Tongue (tissue), 2 donors: ENCODE measurements around the gene NIPAL1. TPM values are rescaled to one million over a fixed set of nuclear protein-coding genes. Genes with fewer than 3 reads are reported as not detected.
A peak's percentile ranks its signal among the peaks of the same experiment; 100 is the strongest.
"Not testable (repeated sequence)": the region's sequence is repeated elsewhere in the genome, so short reads cannot be mapped to it uniquely, and the experiment has no call there.

ENCODE experiments used
- DNase-seq: peaks from one replicate; pipeline ENCODE4 v3.0.0-alpha.2; 2015
- total RNA-seq: library from RNA; depleted of rRNA; stranded (reverse); fragments of >200 nt; gene quantifications from one replicate; pipeline ENCODE4 v1.2.3, GENCODE V29; 2014

NIPAL1 gene
- 6.9 TPM for total RNA-seq

DNA sequence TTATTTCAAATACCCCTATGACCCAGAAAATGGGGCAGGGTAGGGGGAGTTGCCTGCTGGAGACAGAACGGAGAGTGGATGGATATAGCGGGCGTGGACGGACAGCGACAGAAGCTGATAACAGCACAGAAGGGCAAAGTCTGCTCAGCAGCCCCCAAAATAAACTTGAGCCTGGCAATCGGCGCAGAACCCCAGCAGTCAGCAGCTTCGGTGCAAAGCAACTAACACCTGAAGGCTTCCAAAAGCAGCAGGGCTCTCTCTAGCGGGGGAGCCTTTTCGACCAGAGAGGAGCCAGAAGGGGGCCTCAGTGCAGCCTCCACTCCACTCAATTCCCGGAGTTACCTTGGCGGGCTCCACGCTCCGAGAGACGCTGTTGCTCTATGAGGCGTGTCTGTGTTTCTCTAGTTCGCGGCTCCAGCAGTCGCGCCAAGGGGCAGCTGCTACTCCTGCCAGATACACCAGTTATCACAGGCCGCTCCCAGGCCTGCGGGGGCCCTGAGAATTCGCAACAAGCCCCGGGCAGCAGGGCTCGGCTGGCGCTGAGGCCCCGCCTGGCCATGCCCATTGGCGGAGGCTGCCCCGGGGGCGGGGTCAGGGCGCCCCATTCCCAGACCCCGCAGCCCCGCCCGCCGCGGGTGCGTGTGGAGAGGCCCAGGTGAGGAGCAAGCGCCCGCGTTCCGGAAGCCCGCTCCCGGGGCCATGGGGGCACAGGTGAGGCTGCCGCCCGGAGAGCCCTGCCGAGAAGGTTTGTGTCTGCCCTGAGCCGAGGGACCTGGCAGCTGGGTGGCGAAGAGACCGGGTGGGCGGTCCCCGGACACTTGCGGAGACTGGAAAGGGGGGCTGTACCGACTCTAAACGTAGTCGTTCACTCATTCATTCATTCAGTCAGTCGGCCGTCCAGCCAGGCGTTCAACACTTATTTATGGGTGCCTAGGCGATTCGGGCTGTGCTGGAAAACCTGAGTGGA is at the start of gene NIPAL1, which contains the start of gene CNGA1:
Gene NIPAL1, plus strand, starts transcription at position 632 of the 967 bp plus-strand sequence. Its CDS starts 68 bp downstream, at position 700.
Gene CNGA1, minus strand, starts transcription at position 541 of the 967 bp plus-strand sequence. CDS start 63,992 bp downstream, outside the sequence.
- peak; percentile 86 for DNase-seq

DNA sequence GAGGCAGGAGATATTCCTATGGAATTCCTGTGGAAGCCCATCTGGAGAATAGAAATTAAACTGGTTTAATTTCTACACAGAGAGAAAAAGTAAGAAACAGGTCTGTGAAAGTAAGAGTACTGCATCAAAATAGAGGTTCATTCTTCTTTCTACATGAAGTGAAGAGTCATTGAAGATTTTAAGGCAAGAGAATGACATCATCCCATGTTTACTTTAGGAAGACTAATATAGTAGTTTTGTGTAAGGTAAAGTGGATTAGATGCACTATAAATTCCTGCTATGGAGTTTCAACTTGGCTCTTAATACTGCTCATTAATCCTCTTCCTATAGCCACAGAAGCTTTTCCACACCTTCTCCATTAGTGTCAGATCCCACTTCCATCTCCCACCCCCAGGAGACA is 47.7 kb upstream of the NIPAL1 start:
- DNase-seq: no peak

DNA sequence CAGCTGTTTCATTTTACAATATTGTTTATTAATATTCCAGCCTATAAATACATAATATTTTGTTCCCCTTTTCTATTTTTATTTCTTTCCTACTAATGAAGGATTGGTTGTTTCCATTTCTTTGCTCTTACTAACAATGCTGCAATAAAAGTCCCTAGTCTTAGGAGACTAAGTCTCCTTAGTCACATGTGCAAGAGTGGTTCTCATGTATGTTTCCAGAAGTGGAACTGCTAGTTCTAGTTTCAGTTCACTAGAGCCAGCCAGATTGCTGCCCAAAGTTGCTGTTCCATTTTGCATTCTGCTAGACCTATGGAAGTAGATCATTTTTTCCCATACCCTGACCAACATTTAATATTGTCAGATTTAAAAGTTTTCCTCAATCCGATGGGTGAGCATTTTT is 44.4 kb upstream of the NIPAL1 start:
- DNase-seq: no peak

DNA sequence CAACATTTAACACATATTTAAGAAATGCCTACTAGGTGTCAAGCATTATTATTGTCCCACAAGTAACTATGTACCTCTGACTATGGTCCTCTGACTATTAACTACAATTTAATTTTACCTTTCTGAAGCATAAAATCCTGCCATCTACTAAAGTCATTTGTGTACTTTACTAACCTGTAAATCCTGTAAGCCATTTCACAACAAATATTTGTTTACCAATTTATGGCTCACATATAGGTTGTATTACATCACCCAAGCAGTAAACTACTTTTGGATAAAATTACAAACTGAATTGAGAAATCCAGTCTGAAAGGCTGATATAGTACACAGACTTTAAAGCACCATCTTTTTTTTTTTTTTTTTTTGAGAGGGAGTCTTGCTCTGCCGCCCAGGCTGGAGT is 43.9 kb upstream of the NIPAL1 start:
- no peak for DNase-seq

DNA sequence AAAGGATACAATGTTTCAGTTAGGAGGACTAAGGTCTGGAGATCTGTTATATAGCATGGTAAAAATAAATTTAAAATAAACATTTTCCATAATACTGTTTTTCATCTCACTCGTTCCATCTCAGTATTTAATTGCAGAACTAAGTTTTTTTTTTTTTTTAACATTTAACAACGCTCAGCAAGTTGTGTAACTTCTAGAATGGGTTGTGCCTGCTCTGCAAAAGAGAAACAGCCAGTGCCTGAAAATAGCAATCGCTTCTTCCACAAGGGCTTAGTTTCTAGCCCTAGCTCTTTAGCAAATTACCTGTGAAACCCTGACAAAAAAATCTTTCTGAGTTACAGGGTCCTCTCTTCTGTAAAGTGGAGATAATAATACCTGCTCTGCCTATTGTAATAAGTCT is 42.0 kb upstream of the NIPAL1 start:
- DNase-seq: no peak

DNA sequence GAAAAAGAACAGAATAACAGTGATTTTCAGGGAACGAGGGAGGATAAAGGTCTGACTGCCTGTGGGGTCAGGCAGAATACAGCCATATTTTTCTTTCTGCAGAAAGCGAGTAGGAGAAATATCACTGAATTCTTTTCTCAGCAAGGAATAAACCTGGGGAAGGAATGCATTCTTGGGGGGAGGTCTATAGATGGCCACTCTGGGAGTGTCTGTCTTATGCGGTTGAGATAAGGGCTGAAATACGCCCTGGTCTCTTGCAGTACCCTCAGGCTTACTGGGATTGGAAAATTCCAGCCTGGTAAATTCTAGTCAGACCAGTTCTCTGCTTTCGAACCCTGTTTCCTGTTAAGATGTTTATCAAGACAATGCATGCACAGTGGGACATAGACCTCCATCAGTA is 26.4 kb upstream of the NIPAL1 start:
- DNase-seq: no peak

DNA sequence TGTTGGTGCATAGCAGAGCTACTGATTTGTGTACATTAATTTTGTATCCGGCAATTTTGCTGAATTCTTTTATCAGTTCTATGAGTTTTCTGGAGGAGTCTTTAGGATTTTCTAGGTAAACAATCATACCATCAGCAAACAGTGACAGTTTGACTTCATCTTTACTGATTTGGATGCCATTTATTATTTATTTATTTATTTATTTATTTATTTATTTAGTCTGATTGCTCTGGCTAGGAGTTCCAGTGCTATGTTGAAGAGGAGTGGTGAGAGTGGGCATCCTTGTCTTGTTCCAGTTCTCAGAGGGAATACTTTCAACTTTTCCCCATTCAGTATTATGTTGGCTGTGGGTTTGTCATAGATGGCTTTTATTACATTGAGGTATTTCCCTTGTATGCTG is 24.1 kb upstream of the NIPAL1 start:
- not testable (repeated sequence) for DNase-seq

DNA sequence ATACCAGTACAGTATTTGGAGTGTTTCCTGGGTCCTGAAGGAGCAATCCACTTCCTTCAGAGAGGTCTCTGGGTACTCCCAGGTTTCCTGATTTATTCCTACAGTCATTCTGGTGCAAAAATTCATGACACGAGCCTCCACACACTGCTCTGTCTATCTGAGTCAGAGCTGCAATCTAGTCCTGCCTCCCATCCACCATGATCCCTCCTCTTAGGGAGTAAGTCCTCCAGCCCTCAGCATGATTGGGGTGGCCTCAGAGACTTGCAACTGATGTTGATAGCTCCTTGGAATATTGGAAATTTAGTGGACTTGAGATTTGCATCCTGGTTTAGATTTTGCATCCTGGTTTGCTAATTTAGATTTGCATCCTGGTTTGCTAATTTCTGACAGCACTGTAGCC is 20.6 kb upstream of the NIPAL1 start:
- DNase-seq: no peak

DNA sequence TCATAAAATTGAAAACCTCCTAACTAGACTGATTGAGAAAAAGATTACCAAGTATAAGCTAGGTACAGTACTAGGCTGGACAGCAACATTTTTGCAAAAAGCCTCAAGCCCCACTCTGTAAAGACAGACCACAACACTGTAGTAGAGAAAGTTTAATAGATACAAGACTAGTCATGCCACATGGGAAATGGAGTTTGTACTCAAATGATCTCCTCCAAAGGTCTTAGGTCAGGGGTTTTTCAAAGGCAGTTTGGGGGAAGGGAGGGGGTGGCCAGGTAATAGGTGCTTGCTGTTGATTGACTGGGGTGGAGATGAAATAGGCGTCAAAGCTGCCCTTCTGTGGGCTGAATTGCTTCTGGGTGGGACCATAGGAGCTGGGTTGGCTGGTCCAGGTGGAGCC is 14.3 kb upstream of the NIPAL1 start:
- no peak for DNase-seq

DNA sequence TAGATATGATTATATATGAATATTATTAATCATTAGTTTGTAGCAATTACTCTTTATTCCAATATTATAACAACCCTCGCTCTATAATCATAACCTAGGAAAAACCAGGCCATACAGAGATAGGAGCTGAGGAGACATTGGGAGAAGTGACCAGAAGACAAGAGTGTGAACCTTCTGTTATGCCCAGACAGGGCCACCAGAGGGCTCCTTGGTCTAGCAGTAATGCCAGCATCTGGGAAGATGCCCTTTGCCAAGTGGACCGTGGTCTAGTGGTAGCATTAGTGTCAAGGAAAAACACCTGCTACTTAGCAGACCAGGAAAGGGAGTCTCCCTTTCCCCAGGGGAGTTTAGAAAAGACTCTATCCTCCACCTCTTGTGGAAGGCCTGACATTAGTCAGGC is 13.0 kb upstream of the NIPAL1 start:
- not testable (repeated sequence) for DNase-seq

DNA sequence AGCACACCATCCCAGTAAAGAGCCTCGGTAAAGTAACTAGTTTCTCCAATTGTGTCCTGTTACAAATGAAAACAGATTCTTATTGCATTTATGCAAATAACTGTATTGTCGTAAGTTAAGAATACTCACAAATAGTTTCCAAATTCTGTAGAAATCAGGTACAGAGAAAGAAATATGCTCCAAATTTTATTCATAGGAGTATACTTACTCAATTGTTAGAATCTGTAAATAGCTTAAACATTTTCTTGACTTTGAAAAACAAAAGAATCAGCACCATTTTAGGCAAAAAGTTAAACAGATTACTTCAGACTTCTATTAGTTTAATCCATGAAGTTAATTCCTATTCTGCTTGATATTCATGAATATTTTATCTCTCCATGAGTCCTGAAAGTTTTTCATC is 10.8 kb upstream of the NIPAL1 start:
- no peak for DNase-seq

DNA sequence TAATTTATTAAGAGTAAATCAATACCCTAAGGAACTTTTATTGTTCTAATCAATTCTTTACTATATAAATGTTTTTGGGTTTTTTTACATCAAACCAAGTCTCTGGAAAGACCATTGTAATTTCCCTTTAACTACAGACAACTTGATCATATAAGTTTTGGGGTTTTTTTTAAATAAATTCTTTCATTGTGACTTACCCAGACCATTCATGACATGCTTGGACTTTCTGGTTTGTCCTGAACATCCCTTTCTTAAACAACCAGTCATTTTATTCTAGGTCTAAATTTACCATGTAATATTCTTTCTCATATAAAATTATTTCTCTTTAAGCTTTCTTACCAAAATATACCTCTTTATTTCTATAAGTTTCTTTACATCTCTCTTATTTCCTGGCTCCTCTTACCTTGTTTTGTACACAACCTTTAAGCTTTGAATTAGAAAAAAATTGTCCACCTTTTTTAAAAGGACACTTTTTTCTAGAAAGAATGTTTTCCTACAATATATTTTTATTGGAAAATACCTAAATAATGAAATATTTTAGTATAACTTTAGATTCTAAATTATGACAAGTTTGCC is 8.5 kb upstream of the NIPAL1 start:
- DNase-seq: no peak

DNA sequence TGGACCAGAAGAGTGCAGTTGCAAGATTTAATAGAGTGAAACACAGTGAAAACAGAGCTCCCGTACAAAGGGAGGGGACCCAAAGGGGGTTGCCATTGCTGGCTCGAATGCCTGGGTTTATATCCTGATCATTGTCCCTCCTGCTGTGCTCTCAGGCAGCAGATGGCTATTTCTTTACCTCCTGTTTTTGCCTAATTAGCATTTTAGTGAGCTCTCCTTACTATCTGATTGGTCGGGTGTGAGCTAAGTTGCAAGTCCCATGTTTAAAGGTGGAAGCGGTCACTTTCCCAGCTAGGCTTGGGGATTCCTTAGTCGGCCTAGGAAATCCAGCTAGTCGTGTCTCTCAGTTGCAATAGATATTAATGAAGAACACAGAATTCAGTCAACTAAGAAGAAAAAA is 5.7 kb upstream of the NIPAL1 start:
- not testable (repeated sequence) for DNase-seq

DNA sequence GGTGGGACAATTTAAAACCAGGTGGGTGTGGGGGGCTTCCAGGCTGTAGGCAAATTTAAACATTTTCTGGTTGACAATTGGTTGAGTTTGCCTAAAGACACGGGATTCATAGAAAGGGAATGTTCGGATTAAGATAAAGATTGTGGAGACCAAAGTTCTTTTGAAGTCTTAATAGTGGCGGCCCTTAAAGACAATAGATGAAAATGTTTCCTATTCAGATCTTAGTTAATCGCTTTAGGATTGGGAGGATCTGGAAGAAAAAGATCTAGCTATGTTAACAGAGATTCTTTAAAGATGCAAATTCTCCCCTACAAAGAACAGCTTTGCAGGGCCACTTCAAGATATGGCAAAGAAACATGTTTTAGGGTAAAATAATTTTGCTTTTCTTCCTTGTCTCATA is 4.8 kb upstream of the NIPAL1 start:
- DNase-seq: no peak

DNA sequence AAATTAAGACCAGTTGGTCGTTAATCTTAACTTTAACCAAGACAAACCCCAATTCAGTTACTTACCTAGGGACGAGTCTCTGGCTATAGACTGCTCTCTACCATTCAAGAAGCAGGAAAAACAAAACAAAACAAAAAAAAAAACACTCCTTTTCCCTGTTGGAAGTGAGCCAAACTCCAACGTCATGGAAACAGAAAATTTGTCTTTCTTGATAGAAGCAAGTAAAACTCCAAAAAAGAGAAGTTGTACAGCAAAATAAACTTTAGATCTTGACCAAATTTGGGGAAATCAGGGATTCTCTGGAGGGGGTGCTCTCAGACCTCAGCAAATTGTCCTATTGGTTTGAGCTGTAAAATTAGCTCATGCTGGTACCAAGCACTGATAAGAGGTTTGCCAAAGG is 3.7 kb upstream of the NIPAL1 start:
- DNase-seq: no peak

DNA sequence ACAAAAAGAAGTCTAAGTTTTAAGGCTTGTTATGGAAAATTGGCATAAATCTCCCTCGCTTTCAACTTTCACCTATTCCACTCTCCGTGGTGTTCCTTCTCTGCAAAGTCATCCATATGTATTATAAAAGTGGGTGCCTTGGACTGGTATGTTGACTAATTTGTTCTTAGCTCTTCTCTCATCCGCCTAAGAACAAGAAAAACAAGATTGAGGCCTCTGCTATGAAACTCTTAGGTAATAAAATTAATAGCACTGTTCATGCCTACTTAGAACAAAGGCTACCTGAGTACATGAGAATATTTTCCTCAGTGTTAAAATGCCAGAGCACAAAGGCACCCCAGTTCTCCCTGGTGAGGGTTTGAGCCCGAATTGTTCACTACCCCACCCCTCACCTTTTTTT is 1.4 kb upstream of the NIPAL1 start:
- no peak for DNase-seq

DNA sequence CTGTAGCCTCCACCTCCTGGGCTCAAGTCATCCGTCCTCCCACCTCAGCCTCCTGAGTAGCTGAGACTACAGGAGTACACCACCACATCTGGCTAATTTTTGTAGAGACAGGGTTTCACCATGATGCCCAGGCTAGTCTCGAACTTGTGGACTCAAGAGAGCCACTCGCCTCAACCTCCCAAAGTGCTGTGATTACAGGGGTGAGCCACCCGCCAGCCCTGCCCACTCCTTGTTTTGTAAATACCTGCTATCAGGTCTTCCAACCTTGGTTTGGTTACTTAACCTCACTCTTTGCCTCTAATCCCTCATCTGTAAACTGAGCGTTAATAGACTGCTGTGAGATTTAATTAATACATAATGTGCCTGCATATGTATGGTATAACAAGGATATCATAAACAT is 894 bp upstream of the NIPAL1 start:
- no peak for DNase-seq

DNA sequence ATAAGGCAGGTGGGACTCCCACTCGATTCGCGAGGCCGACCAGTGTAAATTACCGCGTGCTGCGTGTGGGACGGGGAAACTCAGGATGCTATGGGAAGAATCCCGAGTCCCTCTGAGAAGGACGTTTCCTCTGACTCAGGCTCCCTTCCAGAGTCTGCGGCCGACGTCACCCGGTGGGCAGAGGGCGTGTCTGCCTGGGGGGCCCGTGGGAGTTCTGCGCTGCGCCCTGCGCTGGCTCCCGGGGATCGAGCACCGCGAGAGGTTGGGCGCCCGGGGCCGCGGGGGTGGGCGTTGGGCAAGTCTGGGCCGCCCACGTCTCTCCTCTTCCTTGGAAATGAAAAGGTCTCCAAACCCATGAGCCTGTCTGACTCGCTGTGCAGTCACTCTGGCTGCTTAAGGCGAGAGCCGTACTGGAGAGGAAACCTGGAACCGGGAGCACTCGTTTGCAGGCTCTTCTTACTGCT is 568 bp downstream of the NIPAL1 start:
- peak; percentile 61 for DNase-seq

DNA sequence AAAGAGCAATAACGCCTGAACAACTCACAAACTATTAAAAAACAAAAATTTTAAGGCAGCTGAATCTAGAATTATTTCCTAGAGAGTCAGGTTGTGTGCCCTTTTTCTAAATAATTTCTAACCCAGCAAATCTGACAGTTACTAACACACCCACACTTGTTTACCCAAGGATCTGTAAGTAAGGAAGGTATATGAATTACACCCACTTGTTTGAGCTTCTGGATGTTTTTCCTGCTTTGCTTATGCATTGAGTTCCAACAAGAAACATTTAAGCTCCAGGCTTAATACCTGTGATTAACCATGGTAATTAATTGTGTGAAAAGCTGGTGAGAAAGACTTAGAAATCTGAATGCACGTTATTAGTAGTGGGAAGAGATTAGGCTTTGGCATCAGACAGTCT is 1.5 kb downstream of the NIPAL1 start:
- DNase-seq: no peak

DNA sequence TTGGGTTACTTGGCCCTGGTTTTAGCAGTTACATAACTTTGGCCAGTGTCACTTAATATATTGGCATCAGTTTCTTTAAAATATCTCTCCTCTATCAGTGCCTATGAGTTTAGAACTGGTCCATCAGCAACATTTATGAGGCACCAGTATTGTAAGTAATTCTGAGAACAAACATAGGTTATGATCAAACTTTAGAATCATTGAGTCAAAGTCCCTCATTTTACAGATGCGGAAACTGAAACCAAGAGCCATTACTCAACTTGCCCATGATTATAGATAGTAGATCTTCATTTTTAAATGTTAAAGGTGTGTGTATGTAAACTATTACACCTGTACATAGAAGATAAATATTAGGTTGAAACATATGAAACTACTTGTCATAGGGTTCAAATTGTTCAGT is 4.5 kb downstream of the NIPAL1 start:
- no peak for DNase-seq

DNA sequence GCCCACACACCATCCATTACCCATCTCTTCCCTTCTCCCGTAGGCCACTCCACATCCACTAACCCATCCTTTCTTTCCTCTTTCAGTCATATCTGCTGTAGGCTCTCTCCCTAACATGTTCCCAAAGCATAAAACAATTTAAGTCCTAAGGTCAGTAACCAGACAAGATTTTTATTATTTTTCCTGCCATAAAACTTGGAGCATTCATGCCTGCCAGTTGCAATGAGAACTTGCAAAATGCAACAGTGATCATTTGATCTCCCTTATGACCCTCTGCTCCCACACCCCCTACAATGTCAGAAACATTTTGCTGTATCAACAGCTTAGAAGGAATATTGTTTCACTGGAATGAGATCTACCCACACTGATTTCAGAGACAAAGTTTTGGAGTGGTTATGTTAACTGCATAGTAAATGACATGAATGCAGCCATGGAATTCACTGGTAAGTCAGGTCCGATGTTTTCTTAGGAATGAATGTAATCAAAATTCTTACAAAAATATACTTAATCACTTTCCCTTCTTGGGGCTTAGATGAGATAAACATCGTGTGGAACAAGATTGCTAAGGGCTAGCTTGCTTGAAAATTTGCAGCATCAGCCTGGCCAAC is 5.7 kb downstream of the NIPAL1 start:
- no peak for DNase-seq

DNA sequence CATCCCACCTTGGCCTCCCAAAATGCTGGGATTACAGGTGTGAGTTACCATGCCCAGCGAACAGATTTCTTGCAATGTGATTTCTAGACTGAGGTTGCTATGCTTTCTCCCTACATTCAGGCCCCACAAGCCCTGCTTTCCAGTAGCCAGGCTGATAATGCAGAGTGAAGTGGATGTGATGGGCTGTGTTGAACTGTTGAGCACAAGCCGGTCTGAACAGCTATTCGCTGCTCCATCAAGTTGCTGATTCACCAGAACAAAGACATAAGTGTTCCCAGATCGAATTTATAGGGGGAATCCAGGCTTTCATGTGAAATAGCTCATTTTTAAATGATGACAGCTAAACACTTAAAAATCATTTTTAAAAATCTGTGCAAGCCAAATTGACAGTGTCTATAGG is 8.0 kb downstream of the NIPAL1 start:
- DNase-seq: no peak

DNA sequence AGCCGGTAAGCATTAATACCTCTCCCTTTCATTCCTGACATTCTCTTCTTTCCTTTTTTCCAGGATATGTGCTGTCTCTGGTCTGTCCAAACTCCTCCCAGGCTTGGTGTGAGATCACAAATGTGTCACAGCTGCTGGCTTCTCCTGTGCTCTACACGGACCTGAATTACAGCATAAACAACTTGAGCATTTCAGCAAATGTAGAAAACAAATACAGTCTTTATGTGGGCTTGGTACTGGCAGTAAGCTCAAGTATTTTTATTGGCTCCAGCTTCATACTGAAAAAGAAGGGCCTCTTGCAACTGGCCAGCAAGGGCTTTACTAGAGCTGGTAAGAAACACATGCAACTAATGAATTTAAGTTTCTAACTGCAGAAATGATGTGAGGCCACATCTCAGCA is 8.4 kb downstream of the NIPAL1 start:
- peak; percentile 69 for DNase-seq
